Endothelial cell of umbilical vein (primary cell): Measurements from ENCODE around the gene COX8C. TPM values are rescaled to one million over a fixed set of nuclear protein-coding genes. Genes with fewer than 3 reads are reported as not detected.

Source experiments
- BruUV-seq: library from RNA; stranded (reverse); fragments of 400-500 nt; replicated peaks from 2 replicates; lab custom pipeline; 2021; lab: Mats Ljungman, UMichigan
- CTCF ChIA-PET: fragments of 300-600, 350-600 bp; sonication (Branson Sonifier 250); formaldehyde crosslinking; loops from one replicate; lab custom pipeline; 2021; ENCODE audit warnings: antibody characterized with exemption, inconsistent platforms; lab: Charles Lee
- POLR2A ChIA-PET: fragments of 300-600, 350-600 bp; sonication (Branson Sonifier 250); formaldehyde crosslinking; loops from one replicate; lab custom pipeline; 2021; ENCODE audit warnings: antibody characterized with exemption, inconsistent platforms; lab: Charles Lee
- DNase-seq: peaks from one replicate; pipeline ENCODE4 v3.0.0-alpha.2; 2011; ENCODE audit warnings: low read depth, low spot score
- FAIRE-seq: peaks from 2 replicates; lab custom pipeline; 2011; peaks lifted over from hg19 to GRCh38; lab: Jason Lieb, UNC
- H2AFZ ChIP-seq: 2 replicates; pipeline ENCODE4 v1.6.0; 2012; ENCODE audit warnings: low read depth, low read length, control low read depth, inconsistent platforms
- H3K27ac ChIP-seq: 2 replicates; pipeline ENCODE4 v1.5.1; 2011; ENCODE audit warnings: low read depth, mild to moderate bottlenecking, control low read depth, low read length, moderate library complexity; ENCODE audit not compliant: insufficient read depth
- H3K27me3 ChIP-seq, 2 experiments: 2 replicates each; pipeline versions ENCODE4 v1.6.0 to v1.6.1; 2011; ENCODE audit warnings: low read length in 2 of 2, mixed read lengths in 1 of 2; ENCODE audit not compliant: control insufficient read depth in 2 of 2, insufficient read depth in 2 of 2
- H3K36me3 ChIP-seq, 2 experiments: 2 replicates in 1 of 2; 3 replicates in 1 of 2; pipeline ENCODE4 v1.5.1; 2011; ENCODE audit warnings: low read length in 2 of 2, mild to moderate bottlenecking in 1 of 2, moderate library complexity in 1 of 2; ENCODE audit not compliant: control insufficient read depth in 2 of 2, insufficient read depth in 2 of 2; ENCODE audit errors: extremely low read depth in 1 of 2
- H3K4me1 ChIP-seq: 3 replicates; pipeline ENCODE4 v1.5.1; 2011; ENCODE audit warnings: mild to moderate bottlenecking, low read length; ENCODE audit not compliant: control insufficient read depth, insufficient read depth; ENCODE audit errors: extremely low read depth
- H3K4me2 ChIP-seq: 2 replicates; pipeline ENCODE4 v1.6.1; 2011; ENCODE audit warnings: low read length, control low read depth, mixed read lengths; ENCODE audit not compliant: insufficient read depth
- H3K4me3 ChIP-seq, 3 experiments: fragments of 200-600 bp in 1 of 3; sonication (generic), shearing (Covaris generic) in 1 of 3; replicated peaks in 1 of 3; 2 replicates each; pipeline ENCODE4 v1.5.1; 2011 to 2016; ENCODE audit warnings: control low read depth in 3 of 3, low read length in 3 of 3, mild to moderate bottlenecking in 2 of 3, inconsistent platforms in 1 of 3, low read depth in 1 of 3, moderate library complexity in 1 of 3; ENCODE audit not compliant: insufficient read depth in 1 of 3
- H3K79me2 ChIP-seq: 2 replicates; pipeline ENCODE4 v1.6.0; 2012; ENCODE audit warnings: low read length, inconsistent platforms; ENCODE audit not compliant: control insufficient read depth, insufficient read depth
- H3K9ac ChIP-seq: replicated peaks from 2 replicates; pipeline ENCODE3; 2011; ENCODE audit warnings: low read length, control low read depth; ENCODE audit not compliant: insufficient read depth; ENCODE audit errors: extremely low read depth
- H3K9me1 ChIP-seq: replicated peaks from 3 replicates; pipeline ENCODE4 v1.6.0; 2011; ENCODE audit warnings: mild to moderate bottlenecking, low read length; ENCODE audit not compliant: control insufficient read depth, insufficient read depth; ENCODE audit errors: extremely low read depth
- H3K9me3 ChIP-seq: replicated peaks from 2 replicates; pipeline ENCODE4 v1.5.1; 2012; ENCODE audit warnings: low read length, inconsistent platforms; ENCODE audit not compliant: control insufficient read depth, insufficient read depth
- H4K20me1 ChIP-seq: replicated peaks from 2 replicates; pipeline ENCODE3; 2011; ENCODE audit warnings: mild to moderate bottlenecking, low read length; ENCODE audit not compliant: control insufficient read depth, insufficient read depth; ENCODE audit errors: extremely low read depth
- EZH2 ChIP-seq: IDR thresholded peaks from 2 replicates; pipeline ENCODE4 v1.6.1; 2012; ENCODE audit warnings: borderline replicate concordance, low read depth, mild to moderate bottlenecking, moderate library complexity, low read length, inconsistent platforms; ENCODE audit not compliant: severe bottlenecking
- FOS ChIP-seq: IDR thresholded peaks from 2 replicates; pipeline ENCODE4 v1.6.1; 2011; ENCODE audit warnings: mild to moderate bottlenecking, low read length, moderate library complexity, borderline replicate concordance; ENCODE audit not compliant: insufficient read depth
- GATA2 ChIP-seq: IDR thresholded peaks from 2 replicates; pipeline ENCODE4 v1.7.0; 2011; ENCODE audit warnings: low read depth, mild to moderate bottlenecking, moderate library complexity, mixed read lengths, low read length; ENCODE audit not compliant: insufficient read length, insufficient read depth
- JUN ChIP-seq: IDR thresholded peaks from 2 replicates; pipeline ENCODE4 v1.6.1; 2011; ENCODE audit warnings: borderline replicate concordance, low read depth; ENCODE audit not compliant: insufficient read length, insufficient read depth
- MYC ChIP-seq: IDR thresholded peaks from one replicate; pipeline ENCODE4 v1.6.1; 2011; ENCODE audit warnings: mild to moderate bottlenecking, low read depth, low read length
- POLR2A ChIP-seq: IDR thresholded peaks from 2 replicates; pipeline ENCODE4 v1.6.1; 2012; ENCODE audit warnings: low read depth, mild to moderate bottlenecking, control low read depth, low read length
- POLR2AphosphoS5 ChIP-seq: IDR thresholded peaks from 2 replicates; pipeline ENCODE4 v1.6.1; 2012; ENCODE audit warnings: low read depth, mild to moderate bottlenecking, control low read depth, low read length, moderate library complexity; ENCODE audit not compliant: insufficient read depth
- dilution Hi-C: fragments of 300-500 bp; cut with MboI; formaldehyde crosslinking; loops from one replicate; pipeline ENCODE4 v1.15.0; 2019; ENCODE audit warnings: low sequenced_read_pairs; ENCODE audit not compliant: extremely low pct_ligation_motif_present
- intact Hi-C: fragments of 100-400 bp; cut with micrococcal nuclease; formaldehyde crosslinking; loops from one replicate; pipeline ENCODE4 v1.10.0; 2022
- polyA plus RNA-seq, 4 experiments: library from polyadenylated mRNA; depleted of rRNA in 3 of 4; stranded (reverse) in 3 of 4; unstranded in 1 of 4; fragments of >200 nt; gene quantifications; 2 replicates each; pipeline versions ENCODE4 v1.2.1 to v1.2.3, GENCODE V29; 2011 to 2012; ENCODE audit warnings: missing spikeins in 1 of 4
- total RNA-seq: library from RNA; stranded (reverse); gene quantifications from 2 replicates; pipeline ENCODE4 v1.2.3, GENCODE V29; 2021
- TF ChIP-seq, protein P1 (sequence below): IDR thresholded peaks from 2 replicates; pipeline ENCODE4 v1.6.1; 2011; ENCODE audit not compliant: insufficient read depth, insufficient read length
- TF ChIP-seq, protein P2 (sequence below), 2 donors: IDR thresholded peaks; 1 replicate in 1 of 2; 2 replicates in 1 of 2; pipeline ENCODE4 v1.5.1; 2011; ENCODE audit warnings: low read length in 2 of 2, mild to moderate bottlenecking in 2 of 2, moderate library complexity in 2 of 2, control low read depth in 1 of 2, inconsistent platforms in 1 of 2, low read depth in 1 of 2; ENCODE audit not compliant: insufficient read depth in 1 of 2; ENCODE audit errors: extremely low read depth in 1 of 2

Gene COX8C
- total and polyA plus RNA-seq, 2 donors (not counting 3 experiments of a cell fraction or from before 2014, with no cell fraction given), result not detected

DNA sequence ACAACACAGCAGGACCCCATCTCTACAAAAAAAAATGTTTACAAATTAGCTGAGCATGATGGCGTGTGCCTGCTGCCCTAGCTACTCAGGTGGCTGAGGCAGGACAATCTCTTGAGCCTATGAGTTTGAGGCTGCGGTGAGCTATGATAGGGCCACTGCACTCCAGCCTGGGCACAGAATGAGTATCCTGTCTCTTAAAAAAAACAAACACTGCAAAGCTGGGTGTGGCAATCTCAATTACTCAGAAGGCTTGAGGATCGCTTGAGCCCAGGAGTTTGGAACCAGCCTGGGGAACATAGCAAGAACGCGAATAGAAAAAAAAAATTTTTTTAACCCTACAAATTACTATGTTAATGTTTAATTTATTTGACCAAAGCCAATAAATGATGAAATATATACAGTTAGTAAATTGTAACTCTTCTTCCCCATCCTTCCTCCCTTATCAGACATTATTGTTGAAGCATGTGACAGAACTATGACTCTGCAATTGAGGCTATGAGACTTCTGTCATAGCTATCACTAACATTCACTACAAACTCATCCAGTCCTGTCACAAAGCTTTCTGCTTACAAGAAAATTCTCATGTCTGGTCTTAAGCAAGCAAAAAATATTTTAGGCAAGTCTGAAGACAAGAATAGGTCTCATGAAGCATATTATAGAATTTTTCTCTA lies 23.9 kb upstream of the COX8C start:
- ChIA-PET POLR2A (no interaction called here), CTCF (interaction anchor here (1.0 kb wide), 1 partner anchor 18 kb away, joined by 3 read pairs; no protein-coding TSS in a partner anchor)
- Histone ChIP-seq H4K20me1 (peaks cover 14% of the 10 kb centered on the region), H3K4me3 (no peak overlapping the region), H3K27me3 (no peaks in the 10 kb centered on the region), H3K9ac (no peak overlapping the region), H2AFZ (no peak overlapping the region), H3K4me1 (peaks cover 27% of the 10 kb centered on the region), H3K79me2 (peaks cover 94% of the 10 kb centered on the region), H3K27ac (no peak overlapping the region), H3K4me2 (no peak overlapping the region), H3K9me1 (no peaks in the 10 kb centered on the region), H3K36me3 (no peaks in the 10 kb centered on the region), H3K9me3 (no peaks in the 10 kb centered on the region)
- no peak for FAIRE-seq
- no peak for DNase-seq
- no TSS peak for BruUV-seq
- dilution Hi-C loops (no loop called here), intact Hi-C loops (no loop called here)
- no peak for TF ChIP-seq POLR2AphosphoS5
- TF ChIP-seq, protein P1, sequence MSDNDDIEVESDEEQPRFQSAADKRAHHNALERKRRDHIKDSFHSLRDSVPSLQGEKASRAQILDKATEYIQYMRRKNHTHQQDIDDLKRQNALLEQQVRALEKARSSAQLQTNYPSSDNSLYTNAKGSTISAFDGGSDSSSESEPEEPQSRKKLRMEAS, result no peak
- TF ChIP-seq, protein P2, sequence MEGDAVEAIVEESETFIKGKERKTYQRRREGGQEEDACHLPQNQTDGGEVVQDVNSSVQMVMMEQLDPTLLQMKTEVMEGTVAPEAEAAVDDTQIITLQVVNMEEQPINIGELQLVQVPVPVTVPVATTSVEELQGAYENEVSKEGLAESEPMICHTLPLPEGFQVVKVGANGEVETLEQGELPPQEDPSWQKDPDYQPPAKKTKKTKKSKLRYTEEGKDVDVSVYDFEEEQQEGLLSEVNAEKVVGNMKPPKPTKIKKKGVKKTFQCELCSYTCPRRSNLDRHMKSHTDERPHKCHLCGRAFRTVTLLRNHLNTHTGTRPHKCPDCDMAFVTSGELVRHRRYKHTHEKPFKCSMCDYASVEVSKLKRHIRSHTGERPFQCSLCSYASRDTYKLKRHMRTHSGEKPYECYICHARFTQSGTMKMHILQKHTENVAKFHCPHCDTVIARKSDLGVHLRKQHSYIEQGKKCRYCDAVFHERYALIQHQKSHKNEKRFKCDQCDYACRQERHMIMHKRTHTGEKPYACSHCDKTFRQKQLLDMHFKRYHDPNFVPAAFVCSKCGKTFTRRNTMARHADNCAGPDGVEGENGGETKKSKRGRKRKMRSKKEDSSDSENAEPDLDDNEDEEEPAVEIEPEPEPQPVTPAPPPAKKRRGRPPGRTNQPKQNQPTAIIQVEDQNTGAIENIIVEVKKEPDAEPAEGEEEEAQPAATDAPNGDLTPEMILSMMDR (IDR thresholded peaks at IDR 0.05; ENCODE audit: extremely low read depth in 1 of 2, insufficient read depth in 1 of 2, low read depth in 1 of 2, low read length in 2 of 2), result no peak
- no peak for TF ChIP-seq POLR2A
- TF ChIP-seq EZH2, result no peak
- no peak for TF ChIP-seq MYC
- TF ChIP-seq GATA2, result no peak
- TF ChIP-seq FOS, result no peak
- TF ChIP-seq JUN, result no peak
